K562 (cell line): Measurements from ENCODE around the gene KIF21A.

Source experiments
- BHLHE40 ChIP-seq: IDR thresholded peaks from 2 replicates; pipeline ENCODE4 v1.6.1; 2011; ENCODE audit warnings: low read length, improper control_type of control experiment
- KAT7 ChIP-seq: sonication (generic); formaldehyde crosslinking; IDR thresholded peaks from 2 replicates; pipeline ENCODE4 v1.8.0; 2022; ENCODE audit warnings: missing genetic modification reagents, mild to moderate bottlenecking, borderline replicate concordance
- MTA1 ChIP-seq: fragments of 450-650 bp; IDR thresholded peaks from 2 replicates; pipeline ENCODE4 v1.6.1; 2017; ENCODE audit warnings: borderline replicate concordance
- MYBL2 ChIP-seq, 2 experiments: fragments of 450-650 bp in 1 of 2; sonication (generic) in 1 of 2; formaldehyde crosslinking in 1 of 2; IDR thresholded peaks; 2 replicates each; pipeline versions ENCODE4 v1.6.1 to v1.8.1; 2017 to 2022; ENCODE audit warnings: borderline replicate concordance in 1 of 2, inconsistent platforms in 1 of 2, low read depth in 1 of 2, mild to moderate bottlenecking in 1 of 2, missing genetic modification reagents in 1 of 2, moderate library complexity in 1 of 2
- RAD51 ChIP-seq: fragments of 450-650 bp; IDR thresholded peaks from 2 replicates; pipeline ENCODE4 v1.7.1; 2016; ENCODE audit warnings: low read depth, mild to moderate bottlenecking, borderline replicate concordance
- RBBP5 ChIP-seq: fragments of 200-600 bp; sonication (generic); IDR thresholded peaks from 2 replicates; pipeline ENCODE4 v1.6.1; 2012; ENCODE audit warnings: borderline replicate concordance, mild to moderate bottlenecking, low read length, control low read depth, inconsistent platforms; ENCODE audit not compliant: insufficient read depth, poor library complexity, severe bottlenecking
- ZKSCAN1 ChIP-seq: fragments of 150-350 bp; IDR thresholded peaks from 2 replicates; pipeline ENCODE4 v1.6.1; 2016; ENCODE audit warnings: low read depth, low read length
- TF ChIP-seq, protein P1 (sequence below): fragments of 450-650 bp; conservative IDR thresholded peaks from 2 replicates; pipeline ENCODE4 v1.6.1; 2016; ENCODE audit warnings: missing genetic modification characterization, low read depth, mild to moderate bottlenecking, missing compliant biosample characterization, moderate library complexity

DNA sequence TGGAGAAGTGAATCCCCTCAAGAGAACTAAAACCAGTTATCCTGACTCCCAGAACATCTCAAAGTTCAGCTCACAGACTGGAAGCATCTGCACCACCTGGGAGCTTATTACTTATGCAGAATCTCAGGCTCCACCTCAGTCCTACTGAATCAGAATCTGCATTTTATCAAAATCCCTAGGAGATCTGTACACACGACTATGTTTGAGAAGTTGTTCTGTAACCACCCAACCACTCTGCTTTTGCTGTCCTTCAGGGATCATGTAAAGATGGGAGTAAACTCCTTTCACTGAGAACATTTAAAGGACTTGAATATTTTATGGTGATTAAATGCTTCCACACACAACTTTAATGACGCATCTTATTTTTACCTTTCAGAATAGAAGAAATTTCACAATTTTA is 98.0 kb downstream of the KIF21A start:
- no peak for TF ChIP-seq MTA1
- no peak for TF ChIP-seq MYBL2 (IDR thresholded peaks at IDR 0.05; ENCODE audit: low read depth)
- no peak for TF ChIP-seq MYBL2 (CRISPR knock-in tag; IDR thresholded peaks at IDR 0.05; ENCODE audit: borderline replicate concordance)
- TF ChIP-seq RAD51, result no peak
- no peak for TF ChIP-seq KAT7
- no peak for TF ChIP-seq RBBP5
- TF ChIP-seq ZKSCAN1, result no peak
- TF ChIP-seq BHLHE40, result no peak
- TF ChIP-seq, protein P1, sequence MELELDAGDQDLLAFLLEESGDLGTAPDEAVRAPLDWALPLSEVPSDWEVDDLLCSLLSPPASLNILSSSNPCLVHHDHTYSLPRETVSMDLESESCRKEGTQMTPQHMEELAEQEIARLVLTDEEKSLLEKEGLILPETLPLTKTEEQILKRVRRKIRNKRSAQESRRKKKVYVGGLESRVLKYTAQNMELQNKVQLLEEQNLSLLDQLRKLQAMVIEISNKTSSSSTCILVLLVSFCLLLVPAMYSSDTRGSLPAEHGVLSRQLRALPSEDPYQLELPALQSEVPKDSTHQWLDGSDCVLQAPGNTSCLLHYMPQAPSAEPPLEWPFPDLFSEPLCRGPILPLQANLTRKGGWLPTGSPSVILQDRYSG (tag), result no peak
